HUES48 (cell line): ENCODE measurements around the gene CACNA1H.
"Not testable (repeated sequence)": the region's sequence is repeated elsewhere in the genome, so short reads cannot be mapped to it uniquely, and the experiment has no call there.

ENCODE experiments used
- H3K27ac ChIP-seq: one replicate; pipeline ENCODE4 v1.7.0; 2013; ENCODE audit warnings: low read depth, low read length, inconsistent platforms
- H3K27me3 ChIP-seq: 2 replicates; pipeline ENCODE4 v1.6.1; 2013; ENCODE audit warnings: mild to moderate bottlenecking, low read length; ENCODE audit not compliant: control insufficient read depth, insufficient read depth
- H3K36me3 ChIP-seq: 2 replicates; pipeline ENCODE4 v1.6.1; 2013; ENCODE audit warnings: low read length; ENCODE audit not compliant: control insufficient read depth, insufficient read depth
- H3K4me1 ChIP-seq: 2 replicates; pipeline ENCODE4 v1.6.1; 2013; ENCODE audit warnings: mild to moderate bottlenecking, low read length; ENCODE audit not compliant: control insufficient read depth, insufficient read depth
- H3K4me3 ChIP-seq: 2 replicates; pipeline ENCODE4 v1.5.1; 2013; ENCODE audit warnings: mild to moderate bottlenecking, low read depth, low read length
- H3K9ac ChIP-seq: 2 replicates; pipeline ENCODE4 v1.6.1; 2013; ENCODE audit warnings: mild to moderate bottlenecking, low read depth, low read length, moderate library complexity
- H3K9me3 ChIP-seq: 2 replicates; pipeline ENCODE4 v1.6.1; 2013; ENCODE audit warnings: low read length; ENCODE audit not compliant: control insufficient read depth, insufficient read depth

Gene CACNA1H

GRCh38 chr16:1223355-1224214 is 70.7 kb downstream of the CACNA1H start:
- Histone ChIP-seq H3K36me3 (peaks cover 17% of the 10 kb centered on the region), H3K27me3 (no peaks in the 10 kb centered on the region), H3K9me3 (no peaks in the 10 kb centered on the region), H3K4me1 (no peaks in the 10 kb centered on the region), H3K4me3 (no peak overlapping the region), H3K27ac (no peak overlapping the region), H3K9ac (no peak overlapping the region)

- Histone ChIP-seq H3K9ac (no peak overlapping the region), H3K4me1 (no peaks in the 10 kb centered on the region), H3K4me3 (no peak overlapping the region), H3K36me3 (peaks cover 11% of the 10 kb centered on the region), H3K9me3 (no peaks in the 10 kb centered on the region), H3K27me3 (no peaks in the 10 kb centered on the region), H3K27ac (no peak overlapping the region)
These were observed 71.7 kb downstream of the CACNA1H start for GRCh38 chr16:1224558-1224957.

GRCh38 chr16:1225051-1225451 is 72.1 kb downstream of the CACNA1H start, which contains the start of gene TPSG1:
Gene TPSG1, minus strand, starts transcription at chr16:1225268. Its CDS starts 16 bp downstream, at chr16:1225252.
- Histone ChIP-seq H3K9ac (no peak within 1 kb of the TSS), H3K27me3 (no peaks in the 10 kb centered on the region), H3K4me1 (no peaks in the 10 kb centered on the region), H3K36me3 (peaks cover 7% of the 10 kb centered on the region), H3K9me3 (no peaks in the 10 kb centered on the region), H3K27ac (no peak within 1 kb of the TSS), H3K4me3 (no peak within 1 kb of the TSS)

GRCh38 chr16:1225728-1226311 is 72.9 kb downstream of the CACNA1H start:
- H3K27ac ChIP-seq, H3K9ac ChIP-seq, H3K27me3 ChIP-seq, H3K4me3 ChIP-seq, H3K9me3 ChIP-seq, H3K4me1 ChIP-seq, H3K36me3 ChIP-seq: not testable (repeated sequence)

GRCh38 chr16:1226692-1227091 is 73.8 kb downstream of the CACNA1H start:
- not testable (repeated sequence) for H3K27ac ChIP-seq, H3K9me3 ChIP-seq, H3K36me3 ChIP-seq, H3K4me1 ChIP-seq, H3K27me3 ChIP-seq, H3K9ac ChIP-seq, H3K4me3 ChIP-seq

- not testable (repeated sequence) for H3K27ac ChIP-seq, H3K9me3 ChIP-seq, H3K27me3 ChIP-seq, H3K4me1 ChIP-seq, H3K9ac ChIP-seq, H3K4me3 ChIP-seq, H3K36me3 ChIP-seq
These were observed 75.3 kb downstream of the CACNA1H start for GRCh38 chr16:1228227-1228626.

- H3K27me3 ChIP-seq, H3K4me3 ChIP-seq, H3K27ac ChIP-seq, H3K9me3 ChIP-seq, H3K4me1 ChIP-seq, H3K36me3 ChIP-seq, H3K9ac ChIP-seq: not testable (repeated sequence)
These were observed 76.6 kb downstream of the CACNA1H start for GRCh38 chr16:1229476-1229875.

- H3K4me3 ChIP-seq, H3K4me1 ChIP-seq, H3K27me3 ChIP-seq, H3K27ac ChIP-seq, H3K36me3 ChIP-seq, H3K9ac ChIP-seq, H3K9me3 ChIP-seq: not testable (repeated sequence)
These were observed 77.2 kb downstream of the CACNA1H start, which contains the start of gene TPSB2 for GRCh38 chr16:1230084-1230470. Gene TPSB2, minus strand, starts transcription at chr16:1230184. Its CDS starts 233 bp downstream, at chr16:1229951.

GRCh38 chr16:1230471-1231212 is 77.7 kb downstream of the CACNA1H start:
- H3K36me3 ChIP-seq, H3K27ac ChIP-seq, H3K9me3 ChIP-seq, H3K4me1 ChIP-seq, H3K4me3 ChIP-seq, H3K9ac ChIP-seq, H3K27me3 ChIP-seq: not testable (repeated sequence)

- not testable (repeated sequence) for H3K27ac ChIP-seq, H3K9me3 ChIP-seq, H3K27me3 ChIP-seq, H3K9ac ChIP-seq, H3K36me3 ChIP-seq, H3K4me1 ChIP-seq, H3K4me3 ChIP-seq
These were observed 78.4 kb downstream of the CACNA1H start for GRCh38 chr16:1231301-1231700.
